HG03439 (cell line): ENCODE data around the gene CARD18.

Source experiments
- ATAC-seq: cut with Tn5 transposase; IDR thresholded peaks from one replicate; pipeline ENCODE4 v1.9.1; 2021; ENCODE audit warnings: mild to moderate bottlenecking, moderate library complexity; ENCODE audit not compliant: unreplicated experiment

CARD18 gene

DNA sequence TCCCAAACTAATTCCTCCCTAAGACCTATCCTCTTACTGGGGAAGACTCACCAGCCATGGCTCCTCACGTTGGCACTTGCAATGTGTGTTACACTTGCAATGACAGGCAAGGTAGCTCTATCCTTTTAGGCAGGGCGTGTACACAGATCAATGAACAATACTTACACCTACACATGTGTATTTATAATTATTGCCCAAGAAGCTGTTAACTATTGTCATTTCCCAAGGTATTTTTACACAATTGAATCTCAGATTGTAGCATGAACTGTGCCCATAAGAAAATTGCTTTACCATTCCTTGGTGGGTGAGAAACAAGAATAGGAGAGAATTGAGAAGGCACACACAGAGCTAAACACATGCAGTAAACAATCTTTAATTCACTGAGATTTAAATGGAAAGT, at the start of gene CARD18:
Gene CARD18, minus strand, starts transcription at position 101 of the 400 bp plus-strand sequence. Its CDS starts 43 bp downstream, at position 58.
- no peak for ATAC-seq

DNA sequence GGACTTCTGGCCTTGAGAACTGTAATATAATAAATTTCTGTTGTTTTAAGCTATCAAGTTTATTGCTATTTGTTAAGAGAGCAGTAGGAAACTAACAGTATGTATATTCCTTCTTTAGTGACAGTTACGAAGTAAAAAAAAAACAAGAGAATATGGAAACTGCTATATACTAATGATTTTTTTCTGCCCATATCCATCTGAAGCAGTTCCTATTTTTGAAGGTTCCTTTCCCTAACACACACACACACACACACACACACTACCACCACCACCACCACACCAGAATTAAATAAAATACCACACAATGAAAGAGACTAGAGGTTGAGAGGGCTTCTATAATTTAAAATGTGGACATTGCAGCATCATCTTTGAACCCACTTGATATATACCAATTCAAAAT, 44.4 kb upstream of the CARD18 start:
- ATAC-seq = no peak

DNA sequence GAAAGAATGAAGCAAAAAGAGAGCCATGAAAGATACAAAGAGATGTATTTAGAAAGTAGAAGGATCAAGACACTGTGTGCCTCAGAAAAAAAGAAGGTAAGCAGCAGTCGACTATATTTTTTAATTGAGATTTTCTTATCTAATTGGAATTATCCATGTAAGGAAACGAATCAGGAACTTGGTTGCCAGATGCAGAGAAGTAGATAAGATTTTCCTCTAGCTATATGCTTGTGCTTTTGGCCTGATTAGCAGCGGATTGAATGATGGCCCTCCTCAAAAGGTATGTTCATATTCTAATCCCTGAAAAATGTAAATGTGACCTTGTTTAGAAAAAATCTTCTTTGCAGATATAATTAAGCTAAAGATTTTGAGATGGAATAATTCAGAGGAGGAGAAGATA, 43.9 kb upstream of the CARD18 start:
- no peak for ATAC-seq

DNA sequence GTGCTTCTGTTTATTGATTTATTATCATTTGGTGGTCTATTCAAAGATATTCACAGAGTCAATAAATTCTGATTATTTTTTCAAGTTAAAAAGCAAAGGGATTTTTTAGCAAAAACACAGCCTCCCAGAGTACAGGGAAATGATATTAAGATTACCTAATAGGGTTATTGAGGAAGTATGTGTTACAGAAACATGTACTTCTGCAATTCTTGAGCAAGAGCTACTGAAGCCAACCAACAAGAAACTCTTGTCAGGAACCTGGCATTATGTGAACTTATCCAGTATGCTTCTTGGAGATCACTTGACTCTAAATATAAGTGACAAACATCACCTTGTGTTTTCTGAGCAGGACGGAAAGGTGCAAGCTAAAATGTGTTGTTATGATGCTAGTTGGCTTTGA, 42.0 kb upstream of the CARD18 start:
- ATAC-seq = no peak

GRCh38 chr11:105181100-105181499, 41.5 kb upstream of the CARD18 start:
- no peak for ATAC-seq

DNA sequence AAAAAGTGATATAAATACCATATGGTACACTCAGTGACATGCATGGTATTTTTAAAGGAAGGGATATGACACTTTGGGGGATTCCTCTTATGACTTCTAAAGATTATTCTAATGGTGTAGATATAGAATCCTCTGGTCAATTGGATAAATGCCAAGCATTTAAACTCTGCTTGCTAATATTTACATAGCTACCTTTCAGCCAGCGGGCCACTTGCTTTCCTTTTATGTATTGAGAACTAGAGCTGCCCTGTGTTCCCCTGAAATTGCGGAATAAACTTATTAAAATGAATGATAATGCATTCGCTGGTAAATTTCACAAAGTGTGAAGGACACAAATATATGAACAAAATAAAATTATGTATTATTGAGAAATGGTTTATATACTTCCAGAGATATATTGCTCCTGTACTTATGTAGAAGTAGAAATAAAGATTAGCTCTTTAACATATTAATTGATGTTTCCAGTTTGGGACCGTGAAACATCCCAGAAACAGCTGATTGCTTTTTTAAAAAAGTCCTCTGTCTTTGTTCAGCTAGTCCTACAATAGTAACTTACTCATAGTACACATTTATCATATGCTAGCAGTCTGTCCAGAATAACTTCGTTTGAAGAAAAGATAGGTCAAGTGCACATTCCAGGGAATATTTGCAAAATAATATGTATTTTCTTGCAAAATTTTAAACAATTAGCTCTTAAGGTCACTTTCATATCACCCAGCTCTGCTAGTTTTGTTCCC, 40.1 kb upstream of the CARD18 start:
- no peak for ATAC-seq

- no peak for ATAC-seq
Observed at GRCh38 chr11:105177658-105178057, 38.1 kb upstream of the CARD18 start.

- ATAC-seq = no peak
Observed at GRCh38 chr11:105168457-105168856, 28.9 kb upstream of the CARD18 start.

DNA sequence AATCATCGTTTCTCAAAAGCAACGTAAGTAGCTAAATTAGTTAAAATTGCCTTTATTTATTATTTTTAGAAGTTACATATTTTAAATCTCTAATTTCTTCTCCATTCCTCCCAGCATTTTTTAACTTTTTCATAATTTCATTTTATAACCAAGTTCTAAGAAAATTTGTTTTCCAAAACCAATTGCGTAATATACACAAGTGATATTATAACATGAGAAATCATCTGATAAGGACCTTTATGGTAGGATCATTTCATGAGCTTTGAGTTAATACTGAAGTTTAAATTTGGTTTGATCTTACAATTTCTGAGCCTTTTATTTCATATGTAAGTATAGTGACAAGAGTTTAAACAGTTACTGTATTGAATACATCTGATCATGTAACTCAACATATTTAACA, 27.7 kb upstream of the CARD18 start:
- no peak for ATAC-seq

- no peak for ATAC-seq
Observed at GRCh38 chr11:105164208-105164607, 24.6 kb upstream of the CARD18 start.

- no peak for ATAC-seq
Observed at GRCh38 chr11:105162506-105162905, 22.9 kb upstream of the CARD18 start.

GRCh38 chr11:105158436-105158835, 18.9 kb upstream of the CARD18 start:
- no peak for ATAC-seq

DNA sequence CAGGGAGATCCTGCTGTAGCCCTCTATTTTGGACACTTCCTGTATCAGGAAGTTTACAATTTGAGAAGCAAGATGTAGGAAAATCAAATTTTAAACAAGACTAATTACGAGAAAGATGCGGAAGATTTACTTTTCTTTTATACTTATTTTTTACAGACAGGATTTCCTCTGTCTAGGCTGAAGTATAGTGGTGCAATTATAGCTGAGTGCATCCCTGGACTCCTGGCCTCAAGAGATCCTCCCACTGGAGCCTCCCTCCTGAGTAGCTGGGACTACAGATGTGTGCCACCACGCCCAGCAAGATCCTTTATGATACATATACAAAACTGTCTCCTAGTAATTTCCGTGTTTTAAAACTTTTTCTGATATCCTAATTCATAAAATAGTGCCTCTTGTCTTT, 17.2 kb upstream of the CARD18 start:
- ATAC-seq = no peak

DNA sequence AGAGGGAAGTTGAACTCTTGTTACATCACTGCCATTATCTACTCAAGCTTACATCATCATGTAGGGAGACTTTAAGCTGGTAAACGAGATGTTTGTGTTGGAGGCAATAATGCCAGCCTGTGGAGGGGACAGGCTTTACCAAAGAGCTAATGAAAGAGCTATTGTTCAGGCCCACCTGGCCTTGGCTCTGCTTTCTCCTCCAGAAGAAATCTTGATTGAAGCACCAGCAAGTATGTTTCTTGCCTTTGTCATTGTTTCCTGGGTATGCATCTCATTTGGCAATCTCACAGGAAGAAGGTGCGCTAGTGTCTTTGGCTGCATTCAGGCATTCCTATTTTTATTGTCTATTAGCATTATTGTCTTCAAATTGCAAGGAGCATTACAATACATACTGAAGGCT, 16.7 kb upstream of the CARD18 start:
- no peak for ATAC-seq

- no peak for ATAC-seq
Observed at GRCh38 chr11:105155679-105156078, 16.1 kb upstream of the CARD18 start.

- ATAC-seq = no peak
Observed at GRCh38 chr11:105153392-105153791, 13.8 kb upstream of the CARD18 start.

GRCh38 chr11:105152560-105152959, 13.0 kb upstream of the CARD18 start:
- no peak for ATAC-seq

DNA sequence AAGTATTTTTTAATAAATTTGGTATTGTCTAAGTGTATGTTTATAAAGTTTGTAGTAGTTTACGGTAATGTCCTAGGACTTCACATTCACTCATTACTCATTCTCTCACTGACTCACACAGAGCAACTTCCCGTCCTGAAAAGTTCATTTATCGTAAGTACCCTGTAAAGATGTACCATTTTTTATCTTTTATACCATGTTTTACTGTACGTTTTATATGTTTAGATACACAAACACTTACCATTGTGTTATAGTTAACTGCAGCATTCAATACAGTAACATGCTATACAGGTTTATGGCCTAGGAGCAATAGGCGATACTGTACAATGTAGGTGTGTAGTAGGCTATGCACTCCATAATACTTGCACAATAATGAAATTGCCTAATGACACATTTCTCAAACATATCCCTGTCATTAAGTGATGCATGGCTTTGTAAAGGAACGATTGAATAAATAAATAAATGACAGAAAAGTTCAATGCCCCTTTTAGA, 12.5 kb upstream of the CARD18 start:
- no peak for ATAC-seq

GRCh38 chr11:105149477-105149876, 9.9 kb upstream of the CARD18 start:
- ATAC-seq = no peak

GRCh38 chr11:105148241-105148640, 8.7 kb upstream of the CARD18 start:
- no peak for ATAC-seq

- no peak for ATAC-seq
Observed at GRCh38 chr11:105144887-105145286, 5.3 kb upstream of the CARD18 start.

DNA sequence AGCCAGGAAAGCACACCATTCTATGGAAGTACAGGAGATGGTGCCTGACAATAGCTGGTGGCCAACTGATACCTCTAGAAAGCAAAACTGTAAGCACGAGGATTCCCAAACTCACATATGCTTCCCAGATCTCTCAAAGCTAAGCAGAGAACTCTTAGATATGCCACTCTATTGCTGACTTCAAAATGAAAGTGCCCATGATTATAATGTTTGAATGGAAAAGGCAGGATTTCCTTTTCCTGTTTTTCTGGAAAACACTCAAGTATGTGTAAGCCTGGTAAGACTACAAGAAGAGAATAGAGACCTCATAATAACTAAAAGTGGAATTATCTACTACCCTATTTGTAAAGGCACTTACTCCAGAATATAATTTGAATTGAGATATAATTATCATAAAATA, 2.6 kb upstream of the CARD18 start:
- no peak for ATAC-seq

GRCh38 chr11:105137286-105137685, 2.3 kb downstream of the CARD18 start:
- ATAC-seq = no peak
